Stimulated activated CD8-positive, alpha-beta memory T cell treated with anti-CD3 and anti-CD28 coated beads, Interleukin-7, amount 100 ng/mL, for 48 hours (primary cell): ENCODE results near the gene SMAD6.

Experiments
- DNase-seq, 2 donors: peaks; one replicate each; pipeline ENCODE4 v3.0.0-alpha.2; 2020; ENCODE audit warnings: low read depth in 1 of 2; ENCODE audit errors: extremely low read depth in 1 of 2

SMAD6 gene

DNA sequence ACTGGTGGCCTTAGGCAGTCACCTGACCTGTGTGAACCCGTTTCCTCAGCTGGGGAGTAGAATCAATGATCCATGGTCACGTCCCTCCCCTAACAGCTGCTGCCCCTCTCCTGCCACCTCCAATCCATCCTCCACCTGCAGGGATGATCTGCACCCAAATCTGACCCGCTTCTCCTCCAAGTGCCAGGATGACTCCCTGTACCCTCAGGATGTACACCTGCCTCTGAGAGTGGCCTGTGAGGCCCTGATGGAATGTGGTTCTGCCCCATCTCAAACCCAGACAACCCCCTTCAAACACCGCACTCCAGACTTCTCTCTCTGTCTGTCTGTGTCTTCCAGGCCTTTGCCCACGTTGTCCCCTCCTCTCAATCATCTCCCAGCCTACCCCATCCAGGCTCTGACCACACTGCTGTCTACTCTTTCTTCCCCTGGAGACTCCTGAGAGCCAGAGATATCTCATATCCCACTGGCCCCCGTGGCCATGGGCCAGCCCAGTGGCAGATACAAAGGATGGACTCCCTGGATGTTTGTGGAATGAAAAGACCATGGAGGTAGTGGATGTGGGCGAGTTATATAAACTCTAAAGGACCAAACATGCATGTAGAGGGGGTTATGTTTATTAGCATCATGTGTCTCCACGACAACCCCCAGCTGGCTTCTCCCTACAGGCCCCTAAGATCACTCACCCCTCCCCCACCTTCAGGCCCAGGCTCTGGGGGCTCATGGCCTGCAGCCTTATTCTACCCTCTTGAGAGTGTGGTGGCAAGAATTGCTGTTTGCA lies 84.9 kb downstream of the SMAD6 start:
- no peak for DNase-seq

- no peak for DNase-seq
These were observed 85.4 kb downstream of the SMAD6 start for GRCh38 chr15:66787489-66787871.

GRCh38 chr15:66788024-66788423 lies 86.0 kb downstream of the SMAD6 start:
- no peak for DNase-seq

- no peak for DNase-seq
These were observed 87.3 kb downstream of the SMAD6 start for GRCh38 chr15:66789029-66790025.

- DNase-seq, result no peak
These were observed 93.8 kb downstream of the SMAD6 start for GRCh38 chr15:66795851-66796250.

- no peak for DNase-seq
These were observed 94.3 kb downstream of the SMAD6 start for GRCh38 chr15:66796343-66796742.

GRCh38 chr15:66797921-66798320 lies 95.9 kb downstream of the SMAD6 start:
- no peak for DNase-seq

DNA sequence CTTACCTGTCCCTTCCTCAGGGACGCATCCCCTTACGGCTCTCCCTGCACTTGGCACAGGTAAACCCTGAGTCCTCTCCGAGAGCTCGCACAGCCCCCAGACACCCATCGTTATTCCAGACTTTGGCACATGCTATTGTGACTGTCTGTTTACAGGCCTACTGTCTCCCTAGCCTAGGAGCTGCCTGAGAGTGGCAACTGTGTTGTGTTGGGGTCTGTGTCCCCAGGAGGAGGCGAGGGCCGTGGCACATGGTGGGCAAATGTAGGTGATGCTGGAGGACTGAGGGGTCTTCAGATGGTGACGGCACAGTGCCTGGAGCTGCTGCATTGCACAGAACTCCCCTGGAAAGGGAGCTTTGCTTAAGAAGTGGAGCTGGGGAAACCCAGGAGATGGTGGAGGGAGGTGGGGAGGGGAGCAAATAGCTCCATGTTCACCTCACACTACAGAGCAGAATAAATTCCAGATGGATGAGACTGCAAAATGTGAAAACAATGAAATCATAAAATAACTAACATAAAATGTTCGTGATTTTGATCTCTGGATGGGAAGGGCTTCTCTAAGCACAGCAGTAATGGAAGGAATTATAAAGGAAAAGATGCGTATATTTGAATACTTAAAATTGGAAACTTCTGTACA lies 96.5 kb downstream of the SMAD6 start:
- no peak for DNase-seq

GRCh38 chr15:66799242-66799641 lies 97.2 kb downstream of the SMAD6 start:
- no peak for DNase-seq

- no peak for DNase-seq
These were observed 98.7 kb downstream of the SMAD6 start for GRCh38 chr15:66800584-66801235.

GRCh38 chr15:66801266-66801665 lies 99.2 kb downstream of the SMAD6 start:
- DNase-seq, result no peak

- no peak for DNase-seq
These were observed 100.3 kb downstream of the SMAD6 start for GRCh38 chr15:66802025-66803001.

DNA sequence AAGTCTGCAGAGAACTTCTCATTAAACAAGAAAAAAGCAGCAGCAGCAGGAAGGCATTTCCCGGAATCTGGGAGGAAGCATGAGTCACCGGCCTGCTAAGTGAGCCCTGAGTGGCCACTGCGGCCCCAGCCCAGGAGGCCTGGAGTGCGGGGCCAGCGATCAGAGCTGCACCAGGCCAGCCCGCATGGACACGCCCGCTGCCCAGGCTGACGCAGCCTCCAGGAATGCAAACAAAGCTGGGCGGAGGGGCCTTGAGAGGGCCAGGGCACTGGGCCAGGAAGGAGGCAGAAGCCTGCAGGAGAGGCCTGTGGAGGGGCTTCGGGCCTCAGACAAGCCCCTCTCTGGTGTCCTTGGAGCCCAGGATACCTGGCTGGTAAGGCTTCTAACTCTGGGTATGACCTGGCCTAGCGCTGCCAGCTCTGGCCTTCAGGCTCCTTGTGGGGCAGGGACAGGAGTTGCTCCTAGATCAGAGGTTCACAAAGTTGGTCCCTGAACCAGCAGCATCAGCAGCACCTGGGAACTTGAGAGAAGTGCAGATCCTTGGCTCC lies 101.2 kb downstream of the SMAD6 start:
- no peak for DNase-seq

DNA sequence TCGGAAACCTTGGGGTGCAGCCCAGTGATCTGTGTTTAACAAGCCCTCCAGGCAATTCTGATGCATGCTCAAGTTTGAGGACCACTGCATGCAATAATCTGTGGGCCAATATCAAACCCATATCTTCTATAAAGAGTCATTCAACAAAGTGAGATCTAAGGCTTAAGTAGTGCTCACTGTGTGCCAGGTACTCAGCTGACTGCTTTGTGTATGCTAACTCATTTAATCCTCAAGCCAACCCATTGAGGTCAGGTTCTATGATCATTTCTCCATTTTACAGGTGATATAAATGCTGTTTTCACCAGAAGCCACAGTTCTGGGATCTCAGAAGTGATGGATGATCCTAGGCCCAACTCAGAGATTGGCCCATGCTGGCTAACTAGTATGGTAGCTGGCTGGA lies 101.7 kb downstream of the SMAD6 start:
- no peak for DNase-seq

GRCh38 chr15:66805202-66805885 lies 103.3 kb downstream of the SMAD6 start:
- no peak for DNase-seq

- no peak for DNase-seq
These were observed 106.3 kb downstream of the SMAD6 start for GRCh38 chr15:66808181-66808824.

DNA sequence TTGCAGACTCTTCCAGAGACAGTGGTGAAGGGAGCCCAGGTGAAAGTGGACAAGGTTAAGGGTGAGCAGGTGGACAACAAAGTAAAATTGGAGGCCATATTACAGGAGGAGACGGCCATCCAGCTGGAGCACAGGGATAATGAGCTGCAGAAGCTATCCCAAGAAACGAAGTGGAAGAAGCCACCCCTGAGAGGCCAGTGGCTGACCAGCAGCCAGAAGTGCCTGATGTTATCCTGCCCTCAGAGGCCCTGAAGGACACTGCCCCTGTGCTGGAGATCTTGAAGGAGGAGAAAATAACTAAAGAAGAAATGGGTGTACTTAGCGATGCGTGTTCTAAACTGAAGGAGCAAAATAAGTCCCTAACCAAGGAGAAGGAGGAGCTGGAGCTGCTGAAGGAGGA lies 107.6 kb downstream of the SMAD6 start:
- no peak for DNase-seq

GRCh38 chr15:66815318-66815717 lies 113.3 kb downstream of the SMAD6 start:
- no peak for DNase-seq
